Left forelimb (tissue), 1 donor: ENCODE measurements around the gene C11orf71.

Experiments
- DNase-seq: peaks from one replicate; pipeline ENCODE4 v3.0.0-alpha.2; 2018; ENCODE audit warnings: low spot score

Gene C11orf71, protein sequence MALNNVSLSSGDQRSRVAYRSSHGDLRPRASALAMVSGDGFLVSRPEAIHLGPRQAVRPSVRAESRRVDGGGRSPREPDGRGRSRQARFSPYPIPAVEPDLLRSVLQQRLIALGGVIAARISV

DNA sequence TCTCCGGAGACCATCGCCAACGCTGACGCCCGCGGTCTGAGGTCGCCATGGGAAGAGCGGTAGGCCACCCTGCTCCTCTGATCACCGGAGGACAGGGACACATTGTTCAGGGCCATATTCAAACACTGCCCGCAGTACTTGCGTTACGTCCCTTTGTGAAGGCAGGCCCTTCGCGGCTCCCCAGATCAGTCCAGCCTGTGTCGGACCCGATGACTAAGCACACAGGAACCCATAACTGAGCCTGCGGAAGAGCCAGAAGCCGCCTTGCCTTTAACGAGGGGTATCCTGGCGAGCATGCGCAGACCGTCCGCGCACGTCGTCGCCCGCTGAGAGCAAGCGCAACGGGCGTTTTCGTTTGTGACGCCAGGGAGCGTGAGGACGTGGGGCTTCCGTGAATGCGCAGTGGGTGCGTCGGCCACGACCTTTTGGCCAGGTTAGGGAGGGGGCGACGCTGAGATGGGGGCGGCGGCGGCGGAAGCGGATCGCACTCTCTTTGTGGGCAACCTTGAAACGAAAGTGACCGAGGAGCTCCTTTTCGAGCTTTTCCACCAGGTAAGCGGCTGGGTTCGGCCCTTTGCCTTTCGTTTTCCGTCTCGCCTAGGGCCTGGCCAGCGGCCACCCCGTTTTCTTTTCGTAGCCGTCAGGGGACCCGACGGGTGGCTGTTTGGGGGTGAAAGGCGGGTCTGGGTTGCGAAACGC lies at the start of gene C11orf71, which contains the start of gene RBM7:
Gene C11orf71 (minus strand): TSS at position 296 of the 699 bp plus-strand sequence. CDS start 180 bp downstream, at position 116.
Gene RBM7 (plus strand): TSS at position 451 of the 699 bp plus-strand sequence. CDS start 6 bp downstream, at position 457.
- DNase-seq = peak; percentile 97

DNA sequence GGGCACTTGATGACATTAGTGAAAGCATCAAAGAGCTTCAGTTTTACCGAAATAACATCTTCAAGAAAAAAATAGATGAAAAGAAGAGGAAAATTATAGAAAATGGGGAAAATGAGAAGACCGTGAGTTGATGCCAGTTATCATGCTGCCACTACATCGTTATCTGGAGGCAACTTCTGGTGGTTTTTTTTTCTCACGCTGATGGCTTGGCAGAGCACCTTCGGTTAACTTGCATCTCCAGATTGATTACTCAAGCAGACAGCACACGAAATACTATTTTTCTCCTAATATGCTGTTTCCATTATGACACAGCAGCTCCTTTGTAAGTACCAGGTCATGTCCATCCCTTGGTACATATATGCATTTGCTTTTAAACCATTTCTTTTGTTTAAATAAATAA lies 49.5 kb upstream of the C11orf71 start:
- no peak for DNase-seq

DNA sequence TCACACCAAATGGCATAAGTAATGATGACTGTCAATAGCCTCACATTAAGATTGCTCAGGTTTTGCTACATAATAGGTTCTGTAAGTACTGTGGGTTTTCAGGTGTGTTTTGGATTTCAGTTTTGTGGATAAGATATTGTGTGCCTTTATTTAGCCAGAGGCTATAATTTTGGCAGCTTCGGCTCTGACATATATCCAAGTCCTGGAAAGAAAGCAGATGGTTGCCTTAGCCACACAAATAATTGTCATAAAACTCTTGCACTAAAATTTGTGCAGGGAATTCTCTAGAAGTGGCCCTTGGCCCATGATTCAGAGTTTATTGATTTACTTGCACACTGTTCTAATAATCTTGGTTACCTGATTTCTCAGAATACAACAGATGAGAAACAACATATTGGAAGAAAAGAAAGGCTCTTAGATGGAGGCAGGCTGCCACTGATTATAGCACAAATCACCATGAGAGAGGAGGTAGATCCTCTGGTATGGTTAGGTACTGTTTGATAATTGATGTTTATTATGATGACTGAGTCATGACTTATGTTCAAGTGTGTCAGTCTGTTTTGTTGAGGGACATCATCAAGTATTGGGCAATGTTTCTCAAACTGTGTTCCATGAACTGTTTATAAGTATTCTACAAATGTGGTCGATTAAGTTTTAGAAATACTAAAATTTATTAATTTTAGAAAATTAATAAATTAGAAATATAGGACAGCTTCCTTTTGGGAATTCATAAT lies 48.6 kb upstream of the C11orf71 start:
- no peak for DNase-seq

DNA sequence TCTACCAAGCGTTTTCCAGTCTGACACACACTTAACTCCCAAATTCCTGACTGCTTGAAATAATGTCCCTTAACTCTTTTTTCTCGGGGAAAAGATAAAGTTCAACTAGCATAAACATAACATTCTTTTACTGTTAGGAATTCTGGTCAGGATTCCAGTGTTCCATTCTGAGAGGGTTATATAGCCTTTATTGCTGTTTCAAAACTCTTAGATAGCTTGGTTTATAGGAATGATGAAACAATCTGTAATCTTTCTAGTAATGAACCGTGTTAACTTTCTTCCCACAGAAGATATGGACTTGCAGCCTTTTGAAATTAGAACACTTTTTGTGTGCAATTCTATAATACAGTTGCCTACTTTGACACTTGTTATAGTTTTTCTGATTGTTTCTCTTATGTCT lies 47.6 kb upstream of the C11orf71 start:
- DNase-seq = no peak

DNA sequence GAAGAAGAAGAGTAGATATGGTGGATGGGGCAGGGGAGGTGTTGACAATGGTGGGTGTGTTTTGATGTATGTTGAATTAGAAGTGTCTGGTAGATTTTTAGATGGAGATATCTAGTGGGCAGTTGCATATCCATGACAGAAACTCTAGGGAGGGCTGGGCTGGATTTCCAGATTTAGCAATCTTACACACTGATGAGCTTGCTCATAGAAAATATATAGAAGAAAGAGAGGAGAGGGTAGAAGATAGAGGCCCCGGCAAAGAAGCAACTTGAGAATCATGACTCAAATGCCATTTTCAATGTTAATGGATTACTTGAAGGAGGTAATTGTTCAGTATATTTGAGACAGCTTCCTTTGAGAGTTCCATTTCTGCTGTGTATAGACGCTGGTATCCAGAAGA lies 47.1 kb upstream of the C11orf71 start:
- no peak for DNase-seq

DNA sequence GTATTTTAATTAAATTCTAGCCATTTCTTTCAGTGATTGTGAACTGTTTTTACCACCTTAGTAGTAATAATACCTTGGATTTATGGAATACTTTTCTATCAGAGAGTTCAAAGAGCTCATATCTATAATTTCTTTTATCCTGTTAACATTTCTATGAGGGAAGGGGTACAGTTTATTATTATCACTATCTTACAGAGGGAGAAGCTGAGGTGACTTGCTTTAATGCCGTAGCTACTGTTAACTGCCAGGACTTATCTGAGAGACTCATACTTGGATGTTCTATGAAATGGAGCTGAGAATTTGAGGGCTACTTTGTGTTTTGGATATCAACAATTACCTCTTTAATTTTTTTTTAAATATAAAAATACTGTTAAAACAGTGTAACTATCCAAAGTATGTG lies 42.2 kb upstream of the C11orf71 start:
- no peak for DNase-seq

DNA sequence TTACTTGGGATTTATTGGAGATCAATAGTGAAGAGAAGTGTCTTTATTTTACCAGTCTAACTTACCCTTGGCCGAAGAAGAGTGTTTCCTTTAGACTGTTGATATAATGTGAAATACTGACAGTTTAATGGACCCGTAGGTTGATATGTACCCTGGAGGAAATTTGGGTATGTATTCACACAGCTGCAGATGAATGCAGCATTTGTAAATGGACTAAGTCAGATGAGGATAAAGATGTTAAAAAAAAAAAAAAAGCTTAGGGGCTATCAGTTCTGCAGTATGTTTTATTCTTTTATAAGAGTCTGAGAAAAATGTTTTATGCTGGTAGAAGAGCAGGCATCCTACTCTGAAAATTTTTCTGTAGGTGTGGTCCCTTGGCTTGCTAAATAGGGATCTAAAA lies 41.6 kb upstream of the C11orf71 start:
- DNase-seq = no peak

DNA sequence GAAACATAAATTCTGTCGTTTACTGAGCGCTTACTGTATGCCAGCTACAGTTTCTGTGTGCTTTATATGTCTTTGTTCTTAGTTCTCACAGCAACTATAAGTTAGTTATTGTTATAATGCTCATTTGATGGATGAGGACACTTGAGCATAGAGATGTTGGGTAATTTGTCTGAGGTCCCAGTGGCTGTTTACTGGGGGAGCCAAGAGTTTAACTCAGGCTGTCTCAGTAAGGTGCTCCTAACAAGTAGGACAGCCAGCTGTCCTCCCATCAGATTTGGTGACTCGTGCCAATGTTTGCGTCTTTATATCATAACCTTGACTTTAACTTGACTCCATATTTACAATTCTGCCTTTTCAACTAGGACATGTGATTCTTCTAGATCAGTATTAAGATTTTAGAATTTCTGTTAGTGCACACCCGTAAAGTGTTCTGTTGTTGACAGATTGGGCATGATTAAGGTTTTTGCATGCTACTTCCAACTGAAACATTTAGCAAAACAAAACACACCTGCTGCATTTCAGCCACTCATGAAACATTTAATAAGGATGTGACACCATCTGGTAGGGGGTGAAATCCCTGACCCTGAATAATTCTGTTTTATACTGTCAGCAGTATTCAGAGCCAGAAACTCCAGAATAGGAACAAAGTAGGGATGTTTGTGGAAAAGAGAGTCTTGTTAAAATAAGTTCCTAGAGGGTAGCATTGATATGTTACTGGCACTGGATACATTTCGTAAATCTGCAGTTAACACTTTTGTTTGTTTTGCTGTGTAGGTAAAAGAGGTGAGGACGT lies 40.9 kb upstream of the C11orf71 start:
- no peak for DNase-seq

DNA sequence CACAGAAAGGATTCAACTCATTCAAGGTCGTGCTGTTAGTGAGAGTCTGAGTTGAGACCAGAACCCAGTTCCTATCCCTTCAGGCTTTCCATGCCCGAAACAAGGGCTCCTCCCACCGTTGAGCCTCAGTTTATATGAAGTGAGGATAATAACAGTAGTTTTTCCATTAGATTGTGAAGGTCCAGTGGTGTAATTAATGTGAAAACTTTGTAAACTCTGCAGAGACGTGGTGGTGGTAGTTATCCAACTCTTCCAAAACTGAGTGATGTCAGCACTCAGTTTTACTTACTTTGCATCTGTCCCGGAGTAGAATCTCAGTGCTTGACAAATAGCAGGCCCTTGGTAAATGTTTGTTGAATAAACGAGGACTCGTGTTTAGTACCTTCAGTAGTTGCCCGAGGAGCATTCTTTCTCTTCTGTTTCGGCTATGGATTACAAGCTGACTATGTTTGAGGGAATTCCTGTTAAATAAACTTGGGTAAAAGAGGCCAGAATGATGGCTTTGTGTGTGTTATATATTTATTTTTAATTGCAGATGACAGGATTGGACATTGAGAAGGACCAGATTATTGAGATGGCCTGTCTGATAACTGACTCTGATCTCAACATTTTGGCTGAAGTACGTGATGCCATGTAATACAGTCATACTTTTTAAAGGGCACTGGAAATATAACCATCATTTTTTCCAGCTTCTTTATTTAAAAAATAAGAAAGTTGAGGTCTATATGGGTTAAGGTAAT lies 40.0 kb upstream of the C11orf71 start:
- no peak for DNase-seq

DNA sequence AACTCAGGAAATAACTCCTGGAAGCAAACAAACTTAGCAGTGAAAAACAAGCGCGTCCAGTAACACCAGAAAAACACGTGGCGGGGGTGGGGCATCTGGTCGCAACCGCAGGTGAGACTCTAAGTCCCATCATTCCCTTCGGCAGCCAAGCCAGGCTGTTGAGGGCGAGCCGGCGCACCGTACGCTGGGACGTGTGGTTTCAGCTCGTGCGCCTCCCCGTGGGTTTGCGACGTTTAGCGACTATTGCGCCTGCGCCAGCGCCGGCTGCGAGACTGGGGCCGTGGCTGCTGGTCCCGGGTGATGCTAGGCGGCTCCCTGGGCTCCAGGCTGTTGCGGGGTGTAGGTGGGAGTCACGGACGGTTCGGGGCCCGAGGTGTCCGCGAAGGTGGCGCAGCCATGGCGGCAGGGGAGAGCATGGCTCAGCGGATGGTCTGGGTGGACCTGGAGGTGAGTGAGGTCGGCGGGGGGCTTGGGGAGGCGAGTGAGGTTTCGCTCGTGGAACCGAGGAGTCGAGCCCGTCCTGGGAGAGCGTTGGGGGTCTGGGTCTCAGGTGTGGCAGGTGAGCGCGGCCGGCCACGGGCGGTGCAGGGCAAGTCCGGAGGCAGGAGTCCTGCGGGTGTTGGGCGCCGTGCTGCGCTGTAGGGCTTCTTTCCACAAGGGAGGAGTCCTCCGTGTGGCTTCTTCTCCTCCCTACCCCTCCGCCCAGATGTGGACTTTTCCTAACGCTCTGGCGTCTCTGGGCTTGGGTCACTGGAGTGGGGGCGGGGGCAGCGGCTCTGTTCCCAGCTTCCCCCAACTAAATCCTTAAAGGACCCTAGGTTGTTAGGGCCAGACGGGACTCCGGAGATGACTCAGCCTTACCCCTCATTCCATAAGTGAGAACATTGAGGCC lies 39.2 kb upstream of the C11orf71 start, which contains the start of gene REXO2:
Gene REXO2 (plus strand): TSS at position 239 of the 892 bp plus-strand sequence. CDS start 62 bp downstream, at position 301.
- peak; percentile 95 for DNase-seq

DNA sequence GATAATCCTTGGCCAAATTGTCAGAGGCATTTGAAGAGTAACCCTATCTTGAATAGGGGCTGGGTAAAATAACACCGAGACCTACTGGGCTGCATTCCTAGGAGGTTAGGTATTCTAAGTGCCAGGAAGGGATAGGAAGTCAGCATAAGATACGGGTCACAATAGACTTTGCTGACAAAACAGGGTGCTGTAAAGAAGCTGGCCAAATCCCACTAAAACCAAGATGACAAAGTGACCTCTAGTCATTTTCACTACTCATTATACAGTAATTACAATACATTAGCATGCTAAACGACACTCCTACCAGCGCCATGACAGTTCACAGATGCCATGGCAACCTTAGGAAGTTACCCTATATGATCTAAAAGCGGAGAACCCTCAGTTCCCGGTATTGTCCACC lies 38.0 kb upstream of the C11orf71 start:
- no peak for DNase-seq

DNA sequence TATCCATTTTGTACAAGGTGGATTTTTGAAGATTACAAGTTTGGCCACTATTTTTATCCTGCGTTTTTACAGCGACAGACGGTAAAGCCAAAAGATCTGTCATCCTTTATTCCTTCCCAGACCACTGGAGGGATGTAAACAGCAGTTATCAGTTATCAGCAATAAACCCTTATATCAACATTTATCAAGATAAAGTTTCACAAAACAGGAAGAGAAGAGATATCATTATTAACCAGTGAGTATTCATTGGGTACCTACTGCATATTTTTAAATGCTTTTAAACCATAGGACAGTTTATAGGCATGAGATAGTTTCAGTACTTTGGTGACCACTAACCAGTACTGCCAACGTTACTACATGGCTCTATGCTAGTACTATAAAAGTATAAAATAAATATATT lies 33.1 kb upstream of the C11orf71 start:
- no peak for DNase-seq

DNA sequence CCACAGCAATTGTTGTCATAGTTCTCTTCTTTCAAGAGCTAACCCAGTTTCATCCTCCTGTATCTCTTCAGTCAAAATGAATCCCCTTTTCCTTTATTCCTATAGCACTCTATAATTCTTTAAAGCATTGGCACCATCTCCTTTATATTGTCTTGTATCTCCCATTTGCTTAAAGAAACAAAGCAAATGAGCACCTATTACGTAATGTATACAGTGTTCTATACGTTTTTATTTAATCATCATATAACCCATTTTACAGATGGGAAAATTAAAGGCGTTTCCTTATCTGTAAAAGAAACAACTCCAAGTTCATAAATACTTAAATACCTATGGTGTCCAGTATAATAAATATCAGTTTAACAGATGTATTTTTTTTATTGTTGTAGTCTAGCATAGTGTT lies 32.6 kb upstream of the C11orf71 start:
- no peak for DNase-seq

DNA sequence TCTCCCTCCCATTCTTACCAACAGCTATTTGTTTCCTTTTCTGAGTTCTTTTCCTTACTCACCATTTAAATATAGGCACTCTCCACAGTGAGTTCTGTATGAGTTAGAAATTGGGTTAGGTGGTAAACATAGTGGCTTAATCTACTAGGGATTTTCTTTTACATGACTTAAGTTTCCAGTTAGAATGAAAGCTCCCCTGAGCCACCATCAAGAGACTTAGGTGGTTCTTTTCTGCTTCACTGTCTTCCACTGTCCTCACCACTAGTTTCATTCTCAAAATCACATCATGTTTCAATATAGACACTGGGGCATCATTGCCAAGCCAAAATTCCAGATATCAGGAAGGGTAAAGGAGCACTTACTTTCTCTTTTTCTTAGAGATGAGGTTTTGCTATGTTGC lies 30.0 kb upstream of the C11orf71 start:
- DNase-seq = no peak

DNA sequence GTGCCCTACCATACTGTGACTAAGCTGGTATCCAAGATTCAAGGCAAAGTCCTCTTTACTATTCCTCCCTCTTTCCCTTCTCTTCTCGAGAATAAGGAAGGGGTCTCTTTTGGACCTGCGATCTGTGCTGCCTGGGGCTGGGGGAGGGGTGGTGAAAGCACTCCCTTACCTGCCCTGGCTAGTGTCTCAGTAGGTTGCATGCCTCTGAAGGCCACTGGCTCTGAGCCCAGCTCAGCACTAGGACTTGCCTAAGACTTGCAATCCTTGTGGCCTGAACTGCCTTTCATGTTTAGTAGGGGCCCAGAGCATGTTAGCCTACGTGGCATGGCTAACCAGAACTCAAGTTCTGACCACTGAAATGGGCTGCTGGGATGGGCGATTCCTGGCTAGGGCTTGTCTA lies 26.0 kb upstream of the C11orf71 start:
- DNase-seq = no peak

DNA sequence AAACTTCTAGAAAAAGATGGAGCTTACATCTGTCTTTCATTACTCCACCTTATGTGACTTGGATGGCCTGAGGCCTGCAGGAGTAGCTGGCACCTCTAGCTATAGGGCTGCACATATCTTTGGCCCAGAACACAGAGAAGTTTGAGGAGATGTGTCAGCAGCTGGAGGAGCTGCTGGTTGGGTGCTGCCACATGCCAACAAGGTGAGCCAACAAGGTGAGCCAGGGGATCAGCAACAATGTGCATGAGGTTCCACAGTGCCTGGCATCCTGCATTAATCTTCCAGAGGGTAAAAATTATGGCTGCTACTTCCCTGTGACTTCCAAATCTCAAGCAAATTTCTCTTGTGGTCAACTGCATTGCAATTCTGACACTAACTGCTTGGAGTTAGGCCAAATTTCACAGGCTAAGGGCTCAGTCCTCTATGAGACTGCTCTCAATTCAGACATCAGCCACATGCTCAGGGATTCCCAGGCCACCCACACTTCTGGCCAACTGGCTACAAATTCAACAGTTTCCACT lies 16.2 kb upstream of the C11orf71 start:
- DNase-seq = no peak

DNA sequence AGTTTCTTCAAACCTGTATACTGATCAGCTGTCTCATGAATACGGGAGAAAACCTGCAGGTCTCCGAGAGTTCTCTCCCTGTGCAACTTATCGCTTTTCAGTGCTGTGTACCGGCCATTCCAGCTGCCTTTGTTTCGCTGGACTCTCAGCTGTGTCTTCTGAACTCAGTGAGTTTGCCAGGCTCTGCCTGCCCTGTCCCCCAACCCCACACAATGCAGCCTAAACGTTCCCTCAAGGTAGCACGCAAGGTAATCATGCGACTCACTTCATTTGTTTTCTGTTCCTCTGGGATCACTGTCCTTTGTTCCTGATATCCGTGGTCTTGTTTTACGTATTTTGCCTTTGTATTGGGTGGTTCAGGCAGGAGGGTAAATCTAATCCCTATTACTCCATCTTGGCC lies 13.6 kb upstream of the C11orf71 start:
- DNase-seq = no peak

DNA sequence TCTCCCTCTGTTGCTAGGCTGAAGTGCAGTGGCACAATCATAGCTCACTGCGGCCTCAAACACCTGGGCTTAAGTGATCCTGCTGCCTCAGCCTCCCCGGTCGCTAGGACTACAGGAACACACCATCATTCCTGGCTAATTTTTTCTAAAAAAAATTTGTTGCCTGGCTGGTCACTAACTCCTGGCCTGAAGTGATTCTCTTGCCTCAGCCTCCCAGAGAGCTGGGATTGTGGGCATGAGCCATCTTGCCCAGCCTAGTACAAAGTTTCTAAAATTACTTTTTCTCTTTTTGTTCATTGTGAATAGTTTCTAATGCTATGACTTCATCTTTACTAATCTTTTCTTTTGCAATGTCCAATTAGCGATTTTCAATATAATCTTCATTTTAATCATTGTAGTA lies 12.6 kb upstream of the C11orf71 start:
- DNase-seq = no peak

DNA sequence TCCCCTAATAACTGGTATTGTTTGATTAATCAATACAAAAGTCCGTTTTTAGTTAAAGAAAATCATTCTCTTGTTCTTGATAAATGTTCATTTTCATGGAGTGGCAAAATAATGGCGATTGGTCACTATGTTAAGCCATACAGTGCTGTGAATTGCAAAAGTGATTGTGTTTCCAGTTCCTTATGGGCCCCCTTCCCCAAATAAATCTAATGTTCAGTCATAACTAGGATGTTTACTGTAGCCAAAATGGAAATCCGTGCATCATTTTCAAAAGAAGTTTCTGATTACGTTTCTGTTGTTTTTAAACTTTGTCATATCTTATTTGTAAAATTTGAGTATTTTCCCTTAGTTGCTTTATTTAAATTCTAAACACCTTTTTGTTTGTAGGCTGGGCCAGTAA lies 1.0 kb upstream of the C11orf71 start:
- no peak for DNase-seq

DNA sequence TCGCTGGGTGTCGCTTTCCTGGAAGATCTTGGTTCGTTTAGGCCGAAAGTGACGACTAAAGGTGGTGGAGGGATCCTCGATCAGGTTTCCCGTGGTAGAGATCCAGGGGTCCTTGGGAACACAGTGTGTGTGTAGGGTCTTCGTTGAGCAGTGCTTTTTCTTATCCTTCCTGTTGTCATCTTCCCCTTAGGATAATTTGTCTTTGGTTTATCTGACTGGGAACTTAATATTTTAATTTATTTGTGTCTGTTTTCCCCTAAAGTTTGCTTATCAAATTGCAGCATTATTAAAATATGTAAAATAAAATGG lies 558 bp upstream of the C11orf71 start:
- no peak for DNase-seq
